Hepatocyte (in vitro differentiated cells): ENCODE measurements around the gene GJC1. TPM values are rescaled to one million over a fixed set of nuclear protein-coding genes. Genes with fewer than 3 reads are reported as not detected.

Experiments
- DNase-seq: peaks from one replicate; pipeline ENCODE4 v3.0.0-alpha.2; 2016; ENCODE audit warnings: low spot score
- H2AFZ ChIP-seq: fragments of 200-600 bp; sonication (generic); 2 replicates; pipeline ENCODE4 v1.6.0; 2016; ENCODE audit warnings: antibody characterized with exemption, mild to moderate bottlenecking
- H3K27ac ChIP-seq: fragments of 200-600 bp; sonication (generic); 2 replicates; pipeline ENCODE4 v1.5.1; 2016; ENCODE audit warnings: mild to moderate bottlenecking
- H3K27me3 ChIP-seq: fragments of 200-600 bp; sonication (generic); 2 replicates; pipeline ENCODE4 v1.6.1; 2016
- H3K36me3 ChIP-seq: fragments of 200-600 bp; sonication (generic); replicated peaks from 2 replicates; pipeline ENCODE4 v1.5.1; 2016; ENCODE audit warnings: low read depth; ENCODE audit not compliant: insufficient read depth
- H3K4me1 ChIP-seq: fragments of 200-600 bp; sonication (generic); 2 replicates; pipeline ENCODE4 v1.5.1; 2016; ENCODE audit warnings: mild to moderate bottlenecking, moderate library complexity; ENCODE audit not compliant: insufficient read depth
- H3K4me2 ChIP-seq: fragments of 200-600 bp; sonication (generic); 2 replicates; pipeline ENCODE4 v1.6.0; 2016
- H3K4me3 ChIP-seq: fragments of 200-600 bp; sonication (generic); 2 replicates; pipeline ENCODE4 v1.5.1; 2016; ENCODE audit warnings: mild to moderate bottlenecking
- H3K79me2 ChIP-seq: fragments of 200-600 bp; sonication (generic); 2 replicates; pipeline ENCODE4 v1.6.0; 2017; ENCODE audit warnings: mild to moderate bottlenecking
- H3K9me2 ChIP-seq: fragments of 200-600 bp; sonication (generic); replicated peaks from 2 replicates; pipeline ENCODE4 v1.6.0; 2017; ENCODE audit warnings: mild to moderate bottlenecking; ENCODE audit not compliant: insufficient read depth
- H3K9me3 ChIP-seq: fragments of 200-600 bp; sonication (generic); 2 replicates; pipeline ENCODE4 v1.5.1; 2016; ENCODE audit warnings: low read depth, mild to moderate bottlenecking
- H4K20me1 ChIP-seq: fragments of 200-600 bp; sonication (generic); 2 replicates; pipeline ENCODE4 v1.6.0; 2016; ENCODE audit warnings: mild to moderate bottlenecking; ENCODE audit not compliant: insufficient read depth, poor library complexity, severe bottlenecking
- CTCF ChIP-seq: fragments of 200-600 bp; sonication (generic); IDR thresholded peaks from 2 replicates; pipeline ENCODE4 v1.5.1; 2016; ENCODE audit warnings: antibody characterized with exemption, mild to moderate bottlenecking; ENCODE audit not compliant: poor library complexity
- EZH2 ChIP-seq: fragments of 200-600 bp; sonication (generic); IDR thresholded peaks from 2 replicates; pipeline ENCODE4 v1.6.1; 2016; ENCODE audit warnings: antibody characterized with exemption, mild to moderate bottlenecking, borderline replicate concordance
- EZH2phosphoT487 ChIP-seq: fragments of 200-600 bp; sonication (generic); IDR thresholded peaks from one replicate; pipeline ENCODE4 v1.6.1; 2018; ENCODE audit warnings: antibody characterized with exemption, mild to moderate bottlenecking, low read depth, moderate library complexity; ENCODE audit not compliant: unreplicated experiment, severe bottlenecking
- WGBS: methylation state at CpG from one replicate; pipeline ENCODE4 v1.1.6; 2016; ENCODE audit warnings: low lambda C conversion rate; ENCODE audit errors: missing lambda C conversion rate; 5-methylcytosine and 5-hydroxymethylcytosine counted together
- polyA plus RNA-seq: library from polyadenylated mRNA; unstranded; fragments of >200 nt; fragmentation: Nextera tagmentation; extraction: Ambion mirVana; gene quantifications from 2 replicates; pipeline ENCODE4 v1.2.1, GENCODE V29; 2016
- total RNA-seq: library from RNA; depleted of rRNA; stranded (reverse); fragments of >200 nt; gene quantifications from 2 replicates; pipeline ENCODE4 v1.2.3, GENCODE V29; 2014

GJC1 gene
- total and polyA plus RNA-seq, 2 experiments from 2014 or later, result 7.5 to 11.4 TPM

GRCh38 chr17:44848961-44849489 lies 18.9 kb upstream of the GJC1 start:
- no peaks in the 10 kb centered on the region for H3K4me1 ChIP-seq
- 94% methylated on average over 12 of the region's 12 CpGs for WGBS
- no peak for DNase-seq
- H3K4me2 ChIP-seq, result no peak overlapping the region
- H4K20me1 ChIP-seq, result no peaks in the 10 kb centered on the region
- TF ChIP-seq EZH2 (no peak), CTCF (no peak), EZH2phosphoT487 (no peak)
- H3K4me3 ChIP-seq, result no peak overlapping the region
- no peaks in the 10 kb centered on the region for H3K27me3 ChIP-seq
- no peaks in the 10 kb centered on the region for H3K9me2 ChIP-seq
- H3K36me3 ChIP-seq, result no peaks in the 10 kb centered on the region
- no peaks in the 10 kb centered on the region for H3K79me2 ChIP-seq
- H3K27ac ChIP-seq, result no peak overlapping the region
- H3K9me3 ChIP-seq, result no peaks in the 10 kb centered on the region
- no peak overlapping the region for H2AFZ ChIP-seq

DNA sequence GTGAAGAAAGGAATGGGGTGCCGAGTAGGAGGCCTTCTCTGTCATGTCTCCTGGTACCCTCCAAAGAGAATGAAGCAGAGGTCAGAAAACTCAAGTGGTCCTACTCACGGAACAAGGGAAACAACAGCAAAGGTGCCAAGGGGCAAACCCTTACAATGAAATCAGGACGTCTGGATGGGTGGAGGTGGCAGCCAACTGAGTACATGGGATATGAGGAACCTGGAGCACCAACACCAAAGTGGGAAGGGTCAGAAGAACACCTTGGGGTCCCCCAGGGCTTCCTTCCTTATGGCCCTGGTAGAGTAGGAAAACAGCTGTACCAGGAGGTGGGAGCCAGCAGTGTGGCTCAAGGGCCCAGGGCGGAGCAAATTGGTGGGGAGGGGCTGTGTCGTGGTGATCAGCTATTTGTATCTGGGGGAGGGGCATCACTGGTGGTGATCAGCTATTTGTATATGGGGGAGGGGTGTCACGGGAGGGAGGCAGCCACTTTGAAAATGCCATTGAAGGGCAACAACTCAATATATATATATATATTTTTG lies 18.2 kb upstream of the GJC1 start:
- Histone ChIP-seq H3K4me3 (no peak overlapping the region), H3K79me2 (no peaks in the 10 kb centered on the region), H3K27me3 (no peaks in the 10 kb centered on the region), H3K4me1 (no peaks in the 10 kb centered on the region), H4K20me1 (no peaks in the 10 kb centered on the region), H3K9me2 (no peaks in the 10 kb centered on the region), H3K27ac (no peak overlapping the region), H3K36me3 (no peaks in the 10 kb centered on the region), H3K4me2 (no peak overlapping the region), H2AFZ (no peak overlapping the region), H3K9me3 (no peaks in the 10 kb centered on the region)
- 92% methylated on average over 3 of the region's 6 CpGs for WGBS
- no peak for TF ChIP-seq EZH2
- DNase-seq, result no peak

- DNase-seq, result no peak
- 94% methylated on average over 2 of the region's 2 CpGs for WGBS
- H3K36me3 ChIP-seq, result no peaks in the 10 kb centered on the region
- H4K20me1 ChIP-seq, result no peaks in the 10 kb centered on the region
- no peaks in the 10 kb centered on the region for H3K9me2 ChIP-seq
- no peaks in the 10 kb centered on the region for H3K79me2 ChIP-seq
- no peak within 1 kb of the TSS for H3K4me2 ChIP-seq
- no peaks in the 10 kb centered on the region for H3K4me1 ChIP-seq
- no peak within 1 kb of the TSS for H2AFZ ChIP-seq
- H3K27me3 ChIP-seq, result no peaks in the 10 kb centered on the region
- no peak within 1 kb of the TSS for H3K27ac ChIP-seq
- no peaks in the 10 kb centered on the region for H3K9me3 ChIP-seq
- no peak for TF ChIP-seq EZH2phosphoT487
- no peak for TF ChIP-seq CTCF
- TF ChIP-seq EZH2, result no peak
- H3K4me3 ChIP-seq, result no peak within 1 kb of the TSS
These were observed 17.5 kb upstream of the GJC1 start, which contains the start of gene HIGD1B for GRCh38 chr17:44847586-44847985. TSS of gene HIGD1B (plus strand) at chr17:44847883. CDS start at chr17:44848153, 270 bp downstream.

DNA sequence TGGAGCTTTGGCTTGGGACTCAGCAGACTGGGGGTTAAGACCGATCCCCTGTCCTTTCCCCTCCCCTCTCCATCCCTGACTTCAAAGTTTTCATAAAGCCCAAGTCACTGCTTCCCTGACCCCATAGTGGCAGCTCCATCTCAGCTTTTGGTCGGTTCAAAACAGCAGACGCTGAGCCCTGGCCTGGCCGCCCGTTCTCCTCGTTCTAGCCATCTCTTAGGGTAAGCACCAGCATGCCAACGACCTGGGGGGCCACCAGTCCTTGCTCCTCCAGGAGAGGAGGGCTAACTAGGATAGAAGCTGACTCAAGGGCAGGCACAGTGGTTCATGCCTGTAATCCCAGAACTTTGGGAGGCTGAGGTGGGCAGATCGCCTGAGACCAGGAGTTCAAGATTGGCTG lies 16.1 kb upstream of the GJC1 start:
- Histone ChIP-seq H3K36me3 (no peaks in the 10 kb centered on the region), H4K20me1 (no peaks in the 10 kb centered on the region), H3K27me3 (no peaks in the 10 kb centered on the region), H3K4me1 (no peaks in the 10 kb centered on the region), H3K4me2 (no peak overlapping the region), H2AFZ (no peak overlapping the region), H3K4me3 (no peak overlapping the region), H3K9me3 (no peaks in the 10 kb centered on the region), H3K79me2 (no peaks in the 10 kb centered on the region), H3K27ac (no peak overlapping the region), H3K9me2 (no peaks in the 10 kb centered on the region)
- WGBS, result 89% methylated on average over 8 of the region's 8 CpGs
- no peak for DNase-seq
- TF ChIP-seq EZH2, result no peak
- no peak for TF ChIP-seq CTCF
- no peak for TF ChIP-seq EZH2phosphoT487
